GM12864 (cell line): Measurements from ENCODE around the gene ENTHD1.

ENCODE experiments used
- DNase-seq: peaks from one replicate; pipeline ENCODE4 v3.0.0-alpha.2; 2011; ENCODE audit warnings: low read depth
- H3K4me3 ChIP-seq: 2 replicates; pipeline ENCODE4 v1.5.1; 2011; ENCODE audit warnings: mild to moderate bottlenecking, low read depth, low read length, control low read depth
- TF ChIP-seq, protein P1 (sequence below): IDR thresholded peaks from 2 replicates; pipeline ENCODE4 v1.5.1; 2011; ENCODE audit warnings: low read depth, mild to moderate bottlenecking, moderate library complexity, low read length, control low read depth, inconsistent platforms; ENCODE audit errors: missing control alignments

ENTHD1 gene

DNA sequence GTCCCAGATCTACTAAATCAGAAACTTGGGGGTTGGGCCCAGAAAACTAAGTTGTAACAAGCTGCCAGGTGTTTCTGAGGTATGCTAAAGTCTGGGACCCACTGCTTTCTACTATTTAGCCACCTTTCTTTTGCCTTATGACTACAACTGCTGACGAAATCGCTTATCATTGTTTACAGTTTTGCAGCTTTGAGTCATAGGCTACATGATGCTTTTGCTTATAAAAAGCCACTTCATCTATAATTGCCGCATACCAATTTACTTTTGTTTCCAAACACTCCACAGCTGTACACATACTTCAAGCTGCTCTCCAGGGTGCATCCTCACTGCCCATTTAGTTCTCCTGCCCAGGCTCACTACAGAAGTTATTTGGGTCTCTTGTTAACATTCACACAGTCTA, 144.7 kb downstream of the ENTHD1 start:
- TF ChIP-seq, protein P1, sequence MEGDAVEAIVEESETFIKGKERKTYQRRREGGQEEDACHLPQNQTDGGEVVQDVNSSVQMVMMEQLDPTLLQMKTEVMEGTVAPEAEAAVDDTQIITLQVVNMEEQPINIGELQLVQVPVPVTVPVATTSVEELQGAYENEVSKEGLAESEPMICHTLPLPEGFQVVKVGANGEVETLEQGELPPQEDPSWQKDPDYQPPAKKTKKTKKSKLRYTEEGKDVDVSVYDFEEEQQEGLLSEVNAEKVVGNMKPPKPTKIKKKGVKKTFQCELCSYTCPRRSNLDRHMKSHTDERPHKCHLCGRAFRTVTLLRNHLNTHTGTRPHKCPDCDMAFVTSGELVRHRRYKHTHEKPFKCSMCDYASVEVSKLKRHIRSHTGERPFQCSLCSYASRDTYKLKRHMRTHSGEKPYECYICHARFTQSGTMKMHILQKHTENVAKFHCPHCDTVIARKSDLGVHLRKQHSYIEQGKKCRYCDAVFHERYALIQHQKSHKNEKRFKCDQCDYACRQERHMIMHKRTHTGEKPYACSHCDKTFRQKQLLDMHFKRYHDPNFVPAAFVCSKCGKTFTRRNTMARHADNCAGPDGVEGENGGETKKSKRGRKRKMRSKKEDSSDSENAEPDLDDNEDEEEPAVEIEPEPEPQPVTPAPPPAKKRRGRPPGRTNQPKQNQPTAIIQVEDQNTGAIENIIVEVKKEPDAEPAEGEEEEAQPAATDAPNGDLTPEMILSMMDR, result no peak
- no peak overlapping the region for H3K4me3 ChIP-seq
- no peak for DNase-seq

DNA sequence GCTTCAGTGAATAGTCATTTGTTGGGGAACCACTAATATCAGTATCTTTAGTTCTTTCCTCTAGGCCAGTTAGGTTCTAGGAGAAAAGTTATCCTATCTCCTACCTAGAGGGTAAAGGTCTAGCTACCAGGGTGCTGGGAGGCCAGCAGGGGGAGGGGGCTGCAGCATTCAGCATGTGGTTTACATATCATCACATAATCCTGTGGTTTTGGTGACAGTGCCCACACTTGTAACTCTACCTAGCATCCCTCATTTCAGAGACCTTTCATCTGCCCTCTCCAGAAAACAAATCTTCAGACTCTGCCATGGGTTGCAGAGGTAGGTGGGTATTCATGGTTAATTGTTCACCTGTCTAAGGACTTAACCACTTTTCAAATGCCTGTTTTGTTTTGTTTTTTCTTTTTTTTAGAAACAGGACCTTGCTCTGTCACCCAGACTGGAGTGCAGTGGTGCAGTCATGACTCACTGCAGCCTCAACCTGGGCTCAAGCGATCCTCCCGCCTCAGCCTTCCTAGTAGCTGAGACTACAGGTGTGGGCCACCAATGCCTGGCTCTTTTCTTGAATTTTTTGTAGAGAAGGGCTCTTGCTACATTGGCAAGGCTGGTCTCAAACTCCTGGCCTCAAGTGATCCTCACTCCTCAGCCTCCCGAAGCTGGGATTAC, 146.8 kb downstream of the ENTHD1 start:
- DNase-seq, result no peak
- TF ChIP-seq, protein P1, result no peak
- H3K4me3 ChIP-seq, result no peak overlapping the region

DNA sequence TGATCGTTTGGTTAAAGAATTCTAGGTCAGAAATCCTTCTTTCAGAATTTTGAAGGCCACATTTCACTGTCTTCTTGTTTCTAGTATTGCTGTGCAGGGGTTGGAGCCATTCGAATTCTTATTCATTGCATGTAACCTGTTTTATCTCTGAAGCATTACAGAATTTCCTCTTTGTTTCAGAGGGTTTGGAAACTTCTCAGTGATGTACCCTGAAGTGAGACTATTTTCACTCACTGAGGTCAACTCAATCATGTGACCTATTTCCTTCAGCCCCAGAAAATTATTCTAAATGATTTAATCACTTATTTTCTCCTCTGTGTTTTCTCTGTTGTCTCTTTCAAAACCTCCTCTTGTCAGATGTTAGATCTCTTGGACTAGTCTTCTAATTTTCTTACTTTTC, 147.8 kb downstream of the ENTHD1 start:
- DNase-seq, result peak; percentile 8
- H3K4me3 ChIP-seq, result no peak overlapping the region
- TF ChIP-seq, protein P1, result no peak

DNA sequence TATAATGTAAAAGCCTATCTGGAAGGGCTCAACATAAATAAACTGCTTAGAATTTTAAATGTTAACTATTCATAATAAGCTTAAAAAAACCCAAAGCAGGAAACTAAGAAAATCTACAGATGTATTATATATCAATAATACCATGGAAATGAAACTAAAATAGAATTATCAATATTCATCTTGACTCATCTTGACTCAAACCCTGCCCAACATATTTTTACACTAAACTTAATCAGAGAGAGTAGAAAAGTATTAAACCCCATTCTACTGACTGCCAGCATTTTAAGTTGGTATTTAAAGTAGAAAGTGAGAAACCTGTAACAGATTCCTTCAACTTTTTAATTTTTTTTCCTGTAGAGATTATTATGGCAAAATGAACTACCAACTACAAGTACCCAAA, 149.2 kb downstream of the ENTHD1 start:
- no peak for DNase-seq
- H3K4me3 ChIP-seq, result no peak overlapping the region
- TF ChIP-seq, protein P1, result no peak

DNA sequence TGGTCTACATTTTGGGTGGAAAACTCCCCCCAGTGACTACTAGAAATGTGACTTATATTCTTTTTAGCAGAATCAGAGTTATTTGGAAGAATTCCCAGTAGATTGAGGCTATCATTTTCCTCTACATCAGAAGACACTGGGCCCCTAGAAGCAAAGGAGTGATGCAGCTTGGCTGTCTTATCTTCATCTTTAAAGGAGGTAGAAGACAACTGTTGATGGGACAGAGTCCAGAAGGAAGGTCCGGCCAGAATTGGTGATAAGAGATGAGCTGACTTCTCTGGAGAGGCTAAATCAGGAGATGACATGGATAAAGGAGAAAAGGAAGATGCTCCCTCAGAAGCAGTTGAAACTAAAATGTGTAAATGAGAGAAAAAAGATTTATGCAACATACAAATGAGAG, 149.6 kb downstream of the ENTHD1 start:
- no peak overlapping the region for H3K4me3 ChIP-seq
- DNase-seq, result no peak
- TF ChIP-seq, protein P1, result no peak

DNA sequence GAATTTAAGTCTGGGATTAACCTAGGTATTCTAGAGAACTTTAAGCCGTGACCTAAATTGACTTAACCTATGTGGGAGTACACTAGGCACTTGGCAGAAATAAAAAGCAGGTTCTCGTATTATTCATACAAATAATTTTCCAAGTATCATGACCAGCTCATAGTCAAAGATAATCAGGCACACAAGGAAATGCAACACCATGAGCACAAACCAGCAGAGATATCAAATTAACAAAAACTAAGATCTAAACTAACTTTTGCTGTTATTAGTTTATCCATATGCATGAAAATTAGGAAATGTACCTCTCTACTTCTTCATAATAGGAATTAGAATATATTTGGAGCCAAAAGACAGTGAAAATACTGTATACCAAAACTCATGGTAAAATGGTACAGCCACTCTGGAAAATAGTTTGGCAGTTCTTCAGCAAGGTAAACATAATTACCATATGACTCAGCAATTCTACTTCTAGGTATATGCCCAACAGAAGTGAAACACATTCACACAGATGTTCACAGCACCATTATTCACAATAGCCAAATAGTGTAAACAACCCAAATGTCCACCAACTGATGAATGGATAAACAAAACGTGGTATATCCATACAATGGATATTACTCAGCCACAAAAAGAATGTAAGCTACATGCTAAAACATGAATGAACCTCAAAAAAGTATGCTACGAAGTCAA, 154.1 kb downstream of the ENTHD1 start:
- TF ChIP-seq, protein P1, result no peak
- DNase-seq, result no peak
- H3K4me3 ChIP-seq, result no peak overlapping the region

DNA sequence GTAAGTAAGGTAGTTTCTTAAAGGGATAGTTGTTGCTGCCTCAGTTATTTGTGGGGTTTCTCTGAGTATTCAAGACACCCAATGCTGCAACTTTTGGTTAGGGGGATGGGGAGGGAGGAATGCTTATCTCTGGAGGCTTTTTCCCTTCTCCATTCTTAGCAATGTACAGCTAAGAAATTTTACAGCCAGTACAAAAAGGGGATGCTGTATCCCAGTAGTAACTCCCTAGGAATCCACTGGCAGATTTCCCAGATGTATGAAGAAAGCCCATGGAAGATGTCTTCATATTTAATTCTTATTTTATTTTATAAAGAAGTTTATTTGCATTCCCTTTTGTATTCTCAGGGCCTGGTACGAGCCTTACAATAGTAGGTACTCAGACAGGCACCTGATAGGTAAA, 154.8 kb downstream of the ENTHD1 start:
- TF ChIP-seq, protein P1, result no peak
- no peak overlapping the region for H3K4me3 ChIP-seq
- no peak for DNase-seq
